Brain microvascular endothelial cell (primary cell): ENCODE data around the gene DGAT2.

Experiments used
- DNase-seq: peaks from one replicate; pipeline ENCODE4 v3.0.0-alpha.2; 2020
- H3K27ac ChIP-seq: fragments of 250-450 bp; sonication (Bioruptor Pico); 2 replicates; pipeline ENCODE4 v1.5.1; 2020; ENCODE audit warnings: mild to moderate bottlenecking, moderate library complexity
- H3K27me3 ChIP-seq: fragments of 250-450 bp; sonication (Bioruptor Pico); replicated peaks from 2 replicates; pipeline ENCODE4 v1.5.1; 2020; ENCODE audit warnings: mild to moderate bottlenecking
- H3K36me3 ChIP-seq: fragments of 250-450 bp; sonication (Bioruptor Pico); replicated peaks from 2 replicates; pipeline ENCODE4 v1.5.1; 2020; ENCODE audit warnings: mild to moderate bottlenecking
- H3K4me3 ChIP-seq: 2 replicates; pipeline ENCODE4 v1.5.1; 2011; ENCODE audit warnings: low read depth, mild to moderate bottlenecking, control low read depth, low read length, moderate library complexity
- CTCF ChIP-seq: IDR thresholded peaks from 2 replicates; pipeline ENCODE4 v1.5.1; 2011; ENCODE audit warnings: low read depth, mild to moderate bottlenecking, moderate library complexity, low read length, control low read depth, inconsistent platforms; ENCODE audit errors: missing control alignments
- in situ Hi-C: cut with HindIII; loops from 2 replicates; pipeline ENCODE4 v1.10.0; 2017; ENCODE audit warnings: low sequenced_read_pairs, low pct_ligation_motif_present

DGAT2 gene

DNA sequence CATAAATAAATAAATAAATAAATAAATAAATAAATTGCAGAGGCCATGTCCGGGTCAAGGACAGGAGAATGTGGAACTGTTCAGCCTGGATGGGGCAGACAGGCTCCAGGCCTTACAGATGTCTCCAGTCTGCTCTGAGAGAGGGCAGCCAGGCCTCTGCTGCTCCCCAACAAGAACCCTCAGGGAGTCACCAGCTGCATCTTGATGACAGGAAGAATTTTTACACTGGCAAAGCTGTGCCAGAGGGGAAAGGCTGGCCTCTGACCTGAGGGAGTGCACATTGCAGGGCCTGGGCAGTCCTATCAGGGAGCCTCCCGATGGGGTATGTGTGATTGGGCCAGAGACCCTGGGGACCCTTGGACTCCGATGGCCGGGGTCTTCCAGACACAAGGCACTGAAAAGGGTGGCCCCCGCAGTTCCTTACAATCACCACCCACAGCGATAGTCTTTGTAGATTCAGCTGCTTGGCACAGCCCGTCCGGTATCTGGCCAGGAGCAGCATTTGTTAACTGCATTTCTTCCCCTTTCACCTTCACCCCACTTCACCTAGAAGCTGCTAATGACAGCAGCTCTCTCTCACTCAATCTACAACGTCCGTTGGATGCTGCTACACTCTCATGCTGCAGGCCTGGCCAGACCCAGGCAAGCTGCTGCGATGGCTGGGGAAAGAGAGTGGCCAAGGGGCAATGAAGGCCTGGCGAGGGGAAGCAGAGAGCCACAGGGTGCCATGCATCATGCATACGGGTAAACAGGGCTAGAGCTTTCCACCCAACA lies 42.8 kb upstream of the DGAT2 start:
- Histone ChIP-seq H3K4me3 (no peak overlapping the region), H3K36me3 (no peaks in the 10 kb centered on the region), H3K27ac (no peak overlapping the region), H3K27me3 (no peaks in the 10 kb centered on the region)
- no peak for DNase-seq
- no peak for TF ChIP-seq CTCF
- in situ Hi-C loops, result no loop called here

DNA sequence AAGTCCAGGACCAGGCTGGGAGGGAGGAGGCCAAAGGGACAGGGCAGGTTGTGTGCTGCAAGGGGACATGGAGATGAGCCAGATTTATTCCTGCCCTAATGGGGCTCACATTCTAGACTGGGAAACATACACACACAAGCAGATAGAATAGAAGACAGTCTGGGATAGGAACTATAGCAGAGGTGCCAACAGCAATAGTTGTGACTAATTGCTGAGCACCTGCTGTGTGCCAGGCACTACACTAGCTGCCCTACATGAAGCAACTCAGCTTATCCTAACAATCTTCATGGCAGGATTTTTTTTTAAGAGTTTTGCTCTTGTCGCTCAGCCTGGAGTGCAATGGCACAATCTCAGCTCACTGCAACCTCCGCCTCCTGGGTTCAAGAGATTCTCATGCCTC lies 39.6 kb upstream of the DGAT2 start:
- no peaks in the 10 kb centered on the region for H3K36me3 ChIP-seq
- H3K27me3 ChIP-seq, result no peaks in the 10 kb centered on the region
- no peak for TF ChIP-seq CTCF
- in situ Hi-C loops, result no loop called here
- DNase-seq, result no peak
- H3K27ac ChIP-seq, result no peak overlapping the region
- H3K4me3 ChIP-seq, result no peak overlapping the region

- no peaks in the 10 kb centered on the region for H3K27me3 ChIP-seq
Observed at GRCh38 chr11:75731095-75731494, 37.5 kb upstream of the DGAT2 start.

DNA sequence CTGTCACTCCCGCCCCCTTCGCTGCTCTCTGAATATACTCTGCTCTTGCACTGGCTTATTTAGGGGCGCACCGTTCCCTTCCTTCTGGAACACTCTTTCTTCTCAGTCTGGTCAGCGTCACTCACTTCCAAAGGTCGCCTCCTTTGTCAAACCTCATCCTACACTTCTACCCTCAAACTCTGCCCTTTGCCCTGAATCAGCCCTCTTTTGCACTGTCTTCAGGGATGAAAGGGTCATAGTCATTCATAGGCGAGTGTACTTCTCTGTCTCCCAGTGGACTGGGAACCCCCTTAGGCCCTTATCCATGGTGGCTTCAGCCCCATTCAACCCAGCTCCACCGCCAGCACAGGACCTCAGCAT lies 35.5 kb upstream of the DGAT2 start:
- H3K27me3 ChIP-seq, result peaks cover 1% of the 10 kb centered on the region
- H3K36me3 ChIP-seq, result no peaks in the 10 kb centered on the region
- no peak overlapping the region for H3K27ac ChIP-seq
- no peak for TF ChIP-seq CTCF
- H3K4me3 ChIP-seq, result no peak overlapping the region
- in situ Hi-C loops, result no loop called here
- DNase-seq, result no peak

More at GRCh38 chr11:75731095-75731494, 37.5 kb upstream of the DGAT2 start:
- H3K36me3 ChIP-seq, result no peaks in the 10 kb centered on the region
- no peak overlapping the region for H3K27ac ChIP-seq
- in situ Hi-C loops, result no loop called here
- DNase-seq, result no peak
- no peak overlapping the region for H3K4me3 ChIP-seq
- TF ChIP-seq CTCF, result no peak

- in situ Hi-C loops, result no loop called here
- Histone ChIP-seq H3K27me3 (peaks cover 1% of the 10 kb centered on the region), H3K4me3 (no peak overlapping the region), H3K36me3 (no peaks in the 10 kb centered on the region), H3K27ac (no peak overlapping the region)
- DNase-seq, result no peak
- no peak for TF ChIP-seq CTCF
Observed at GRCh38 chr11:75733431-75734107, 35.0 kb upstream of the DGAT2 start.
